Lung (tissue), 12 donors: Measurements from ENCODE around the gene SYNGR3. TPM values are rescaled to one million over a fixed set of nuclear protein-coding genes. Genes with fewer than 3 reads are reported as not detected.

Source experiments
- ATAC-seq: fragments of 200-7000 bp; cut with Tn5 transposase; one replicate; pipeline ENCODE4 v1.9.1; 2020; ENCODE audit warnings: moderate number of reproducible peaks; ENCODE audit not compliant: insufficient read depth, low FRiP score
- DNase-seq, 3 donors: peaks; one replicate each; pipeline ENCODE4 v3.0.0-alpha.2; 2013 to 2017
- H3K27ac ChIP-seq, 2 donors: one replicate each; pipeline ENCODE4 v1.5.1; 2013; ENCODE audit warnings: mild to moderate bottlenecking in 2 of 2, moderate library complexity in 2 of 2, control low read depth in 1 of 2, inconsistent platforms in 1 of 2, low read depth in 1 of 2, low read length in 1 of 2
- H3K27me3 ChIP-seq, 3 donors: one replicate each; pipeline ENCODE4 v1.5.1; 2013; ENCODE audit warnings: low read length in 2 of 3; ENCODE audit not compliant: control insufficient read depth in 3 of 3, insufficient read depth in 3 of 3
- H3K36me3 ChIP-seq, 4 donors: one replicate each; pipeline ENCODE4 v1.5.1; 2013; ENCODE audit warnings: low read length in 4 of 4, mild to moderate bottlenecking in 1 of 4, moderate library complexity in 1 of 4; ENCODE audit not compliant: control insufficient read depth in 4 of 4, insufficient read depth in 4 of 4
- H3K4me1 ChIP-seq, 5 donors: one replicate each; pipeline ENCODE4 v1.5.1; 2013; ENCODE audit warnings: low read length in 5 of 5, mild to moderate bottlenecking in 2 of 5, moderate library complexity in 1 of 5; ENCODE audit not compliant: control insufficient read depth in 5 of 5, insufficient read depth in 5 of 5
- H3K4me3 ChIP-seq: one replicate; pipeline ENCODE4 v1.5.1; 2013; ENCODE audit warnings: mild to moderate bottlenecking, control low read depth, moderate library complexity
- H3K9ac ChIP-seq, 2 donors: one replicate each; pipeline ENCODE4 v1.5.1; 2013; ENCODE audit warnings: low read length in 2 of 2, control low read depth in 1 of 2; ENCODE audit not compliant: insufficient read depth in 1 of 2
- H3K9me3 ChIP-seq, 4 donors: one replicate each; pipeline ENCODE4 v1.5.1; 2013; ENCODE audit warnings: low read length in 3 of 4, mild to moderate bottlenecking in 1 of 4, moderate library complexity in 1 of 4; ENCODE audit not compliant: control insufficient read depth in 4 of 4, insufficient read depth in 3 of 4
- CTCF ChIP-seq: IDR thresholded peaks from 2 replicates; pipeline ENCODE4 v1.5.1; 2012; ENCODE audit warnings: mild to moderate bottlenecking; ENCODE audit errors: control extremely low read depth, extremely low read depth
- WGBS, 2 donors: extraction: QIAGEN DNeasy Blood & Tissue Kit; methylation state at CpG; one replicate each; pipeline ENCODE4 v1.1.7; 2013; 5-methylcytosine and 5-hydroxymethylcytosine counted together
- polyA plus RNA-seq, 2 donors: library from polyadenylated mRNA; stranded (reverse); fragments of 200-250 nt; gene quantifications; one replicate each; pipeline ENCODE4 v1.2.1, GENCODE V29; 2013
- total RNA-seq, 2 donors: library from RNA; depleted of rRNA in 1 of 2; stranded (reverse); fragments of >200 nt in 1 of 2; gene quantifications; one replicate each; pipeline ENCODE4 v1.2.1, GENCODE V29; 2014 to 2021
- donor health status: control.
- donor health status: control.
- donor health status: Bipolar disorder and iron deficiency.
- donor health status: healthy.
- donor health status: DM: yes; HTN: yes; CAD: no.

Gene SYNGR3
- total and polyA plus RNA-seq, 4 donors, result 0.10 to 0.69 (median 0.43) TPM

- Histone ChIP-seq H3K27me3 (peaks cover 0 to 46% (median 33%) of the 10 kb centered on the region in 3 donors), H3K9ac (no peak overlapping the region), H3K27ac (peak overlapping the region in 1 of 2 donors; percentile 79), H3K9me3 (peaks cover 0 to 24% (median 0%) of the 10 kb centered on the region in 4 donors), H3K4me1 (peaks cover 0 to 12% (median 5%) of the 10 kb centered on the region in 5 donors), H3K36me3 (peaks cover 0 to 34% (median 13%) of the 10 kb centered on the region in 4 donors), H3K4me3 (no peak overlapping the region)
- no peak for TF ChIP-seq CTCF
- 2 to 7% methylated on average over 47 to 53 of the region's 53 CpGs for WGBS, 2 donors
- no peak for ATAC-seq
- no peak for DNase-seq
Measured at GRCh38 chr16:1980030-1980769, 9.6 kb upstream of the SYNGR3 start.

GRCh38 chr16:1980770-1981087 is 9.0 kb upstream of the SYNGR3 start:
- Histone ChIP-seq H3K9me3 (peaks cover 0 to 21% (median 0%) of the 10 kb centered on the region in 4 donors), H3K4me3 (no peak overlapping the region), H3K4me1 (peaks cover 0 to 17% (median 7%) of the 10 kb centered on the region in 5 donors), H3K9ac (no peak overlapping the region), H3K27ac (no peak overlapping the region), H3K36me3 (peaks cover 0 to 30% (median 12%) of the 10 kb centered on the region in 4 donors), H3K27me3 (peaks cover 0 to 46% (median 33%) of the 10 kb centered on the region in 3 donors)
- DNase-seq, result no peak
- TF ChIP-seq CTCF, result no peak
- no peak for ATAC-seq
- 22 to 28% methylated on average over 16 of the region's 16 CpGs for WGBS, 2 donors

- H3K4me1 ChIP-seq, result peaks cover 0 to 17% (median 7%) of the 10 kb centered on the region in 5 donors
- WGBS, 2 donors, result 28 to 34% methylated on average over 6 of the region's 6 CpGs
- no peak for DNase-seq
- peaks cover 0 to 46% (median 33%) of the 10 kb centered on the region in 3 donors for H3K27me3 ChIP-seq
- H3K9me3 ChIP-seq, result peaks cover 0 to 17% (median 0%) of the 10 kb centered on the region in 4 donors
- ATAC-seq, result no peak
- no peak within 1 kb of the TSS for H3K4me3 ChIP-seq
- H3K36me3 ChIP-seq, result peaks cover 0 to 30% (median 16%) of the 10 kb centered on the region in 4 donors
- H3K9ac ChIP-seq, result no peak within 1 kb of the TSS
- no peak for TF ChIP-seq CTCF
- no peak within 1 kb of the TSS for H3K27ac ChIP-seq
Measured at GRCh38 chr16:1981398-1981836, 8.4 kb upstream of the SYNGR3 start, which contains the start of gene NOXO1. TSS of gene NOXO1 (minus strand) at chr16:1981469. CDS start at chr16:1981179, 290 bp downstream.
